ENCODE results near the gene EVA1A.

EVA1A gene

DNA sequence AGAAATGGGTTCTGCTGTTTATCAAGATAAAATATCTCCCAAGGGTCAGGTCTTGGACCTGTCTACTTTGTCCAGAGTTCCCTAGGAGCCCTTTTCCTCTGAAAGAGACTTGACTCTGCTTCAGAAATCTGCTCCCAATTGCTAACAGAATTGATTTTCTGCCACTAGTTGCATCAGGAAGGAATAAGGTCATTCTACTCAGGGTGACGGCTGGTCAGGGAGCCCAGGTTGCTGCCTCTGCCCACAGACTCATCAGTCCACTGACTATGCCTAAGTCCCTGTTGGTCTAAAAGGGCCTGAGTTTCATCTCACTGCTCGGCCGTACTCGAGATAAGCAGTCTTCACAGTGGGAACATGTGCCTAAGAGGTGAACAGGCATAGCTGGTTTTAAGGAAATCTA lies 61.2 kb downstream of the EVA1A start:
- peaks cover 11% of the 10 kb centered on the region; the same call in 1 of the 2 replicates for H3K4me1 ChIP-seq (ENCODE audit: insufficient read depth, low read length)
- 0 out of 2 replicates have a peak overlapping the region, but pooled peaks have one; percentile 11 for H3K27ac ChIP-seq (ENCODE audit: low read length)

DNA sequence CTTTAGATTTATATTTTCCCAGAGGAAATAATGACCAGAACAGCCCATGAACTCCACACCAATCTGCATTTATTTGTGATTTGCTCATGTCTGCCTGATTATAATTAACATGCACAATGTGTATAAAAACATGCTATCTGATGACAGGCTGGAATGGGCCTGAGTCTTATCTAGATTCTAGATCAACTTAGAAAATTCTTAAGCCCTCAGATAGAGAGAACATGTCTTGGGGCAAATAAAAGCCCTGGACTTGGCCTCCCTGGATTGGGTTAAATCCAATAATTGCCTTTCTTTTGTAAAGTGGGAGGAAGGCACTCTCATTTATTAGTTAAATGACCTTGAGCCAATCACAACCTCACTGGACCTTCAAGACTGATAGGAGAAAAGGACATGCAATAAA lies 61.8 kb downstream of the EVA1A start:
- Histone ChIP-seq H3K9me3 (ENCODE audit: insufficient read depth, low read length, severe bottlenecking) (no peaks in the 10 kb centered on the region), H3K4me2 (ENCODE audit: insufficient read depth, low read length) (no peak overlapping the region), H3K9ac (ENCODE audit: low read depth, low read length) (no peak overlapping the region), H3K36me3 (ENCODE audit: insufficient read depth, low read length) (peaks cover 42% of the 10 kb centered on the region), H3K4me3 (ENCODE audit: low read depth in 1 of 2, low read length in 2 of 2) (no peak overlapping the region), H3K79me2 (ENCODE audit: insufficient read depth, low read length) (peaks cover 71% of the 10 kb centered on the region), H3K27ac (ENCODE audit: low read length) (no peak overlapping the region), H3K27me3 (ENCODE audit: insufficient read depth, low read length, poor library complexity) (no peaks in the 10 kb centered on the region), H3K4me1 (ENCODE audit: insufficient read depth, low read length) (peaks cover 11% of the 10 kb centered on the region; the same call in 1 of the 2 replicates), H4K20me1 (ENCODE audit: insufficient read depth, low read length) (no peaks in the 10 kb centered on the region), H2AFZ (ENCODE audit: low read depth, low read length) (no peak overlapping the region)
- no peak for TF ChIP-seq EZH2 (IDR thresholded peaks at IDR 0.05; ENCODE audit: borderline replicate concordance, low read depth, low read length, severe bottlenecking)
- TF ChIP-seq, protein P1, sequence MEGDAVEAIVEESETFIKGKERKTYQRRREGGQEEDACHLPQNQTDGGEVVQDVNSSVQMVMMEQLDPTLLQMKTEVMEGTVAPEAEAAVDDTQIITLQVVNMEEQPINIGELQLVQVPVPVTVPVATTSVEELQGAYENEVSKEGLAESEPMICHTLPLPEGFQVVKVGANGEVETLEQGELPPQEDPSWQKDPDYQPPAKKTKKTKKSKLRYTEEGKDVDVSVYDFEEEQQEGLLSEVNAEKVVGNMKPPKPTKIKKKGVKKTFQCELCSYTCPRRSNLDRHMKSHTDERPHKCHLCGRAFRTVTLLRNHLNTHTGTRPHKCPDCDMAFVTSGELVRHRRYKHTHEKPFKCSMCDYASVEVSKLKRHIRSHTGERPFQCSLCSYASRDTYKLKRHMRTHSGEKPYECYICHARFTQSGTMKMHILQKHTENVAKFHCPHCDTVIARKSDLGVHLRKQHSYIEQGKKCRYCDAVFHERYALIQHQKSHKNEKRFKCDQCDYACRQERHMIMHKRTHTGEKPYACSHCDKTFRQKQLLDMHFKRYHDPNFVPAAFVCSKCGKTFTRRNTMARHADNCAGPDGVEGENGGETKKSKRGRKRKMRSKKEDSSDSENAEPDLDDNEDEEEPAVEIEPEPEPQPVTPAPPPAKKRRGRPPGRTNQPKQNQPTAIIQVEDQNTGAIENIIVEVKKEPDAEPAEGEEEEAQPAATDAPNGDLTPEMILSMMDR (IDR thresholded peaks at IDR 0.05; ENCODE audit: borderline replicate concordance, extremely low read depth, low read length, poor library complexity, severe bottlenecking), result no peak
- DNase-seq (no peak), ATAC-seq (ENCODE audit: insufficient read depth, low read depth) (no peak)

More for the DNA sequence above, 61.2 kb downstream of the EVA1A start:
- no peak overlapping the region for H2AFZ ChIP-seq (ENCODE audit: low read depth, low read length)
- DNase-seq, result no peak
- H3K9me3 ChIP-seq (ENCODE audit: insufficient read depth, low read length, severe bottlenecking), result no peaks in the 10 kb centered on the region
- no peaks in the 10 kb centered on the region for H4K20me1 ChIP-seq (ENCODE audit: insufficient read depth, low read length)
- H3K27me3 ChIP-seq (ENCODE audit: insufficient read depth, low read length, poor library complexity), result no peaks in the 10 kb centered on the region
- TF ChIP-seq, protein P1 (IDR thresholded peaks at IDR 0.05; ENCODE audit: borderline replicate concordance, extremely low read depth, low read length, poor library complexity, severe bottlenecking), result no peak
- no peak for TF ChIP-seq EZH2 (IDR thresholded peaks at IDR 0.05; ENCODE audit: borderline replicate concordance, low read depth, low read length, severe bottlenecking)
- H3K4me2 ChIP-seq (ENCODE audit: insufficient read depth, low read length), result no peak overlapping the region
- H3K4me3 ChIP-seq (ENCODE audit: low read depth in 1 of 2, low read length in 2 of 2), result no peak overlapping the region
- peaks cover 39% of the 10 kb centered on the region for H3K36me3 ChIP-seq (ENCODE audit: insufficient read depth, low read length)
- H3K9ac ChIP-seq (ENCODE audit: low read depth, low read length), result no peak overlapping the region
- peaks cover 65% of the 10 kb centered on the region for H3K79me2 ChIP-seq (ENCODE audit: insufficient read depth, low read length)
- no peak for ATAC-seq (ENCODE audit: insufficient read depth, low read depth)

DNA sequence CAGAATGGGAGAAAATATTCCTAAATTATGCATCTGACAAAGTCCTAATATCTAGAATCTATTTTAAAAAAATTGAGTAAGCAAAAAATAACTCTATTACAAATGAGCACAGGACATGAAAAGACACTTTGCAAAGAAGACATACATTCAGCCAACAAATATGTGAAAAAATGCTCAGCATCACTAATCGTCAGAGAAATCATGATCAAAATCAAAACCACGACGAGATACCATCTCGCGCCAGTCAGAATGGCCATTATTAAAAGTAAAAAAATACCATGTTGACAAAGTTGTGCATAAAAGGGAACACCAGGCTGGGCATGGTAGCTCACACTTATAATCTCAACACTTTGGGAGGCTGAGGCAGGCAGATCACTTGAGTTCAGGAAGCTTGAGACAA lies 63.5 kb downstream of the EVA1A start:
- Histone ChIP-seq H3K27me3 (ENCODE audit: insufficient read depth, low read length, poor library complexity) (no peaks in the 10 kb centered on the region), H3K4me3 (ENCODE audit: low read depth in 1 of 2, low read length in 2 of 2) (no peak overlapping the region), H3K9ac (ENCODE audit: low read depth, low read length) (no peak overlapping the region), H3K4me1 (ENCODE audit: insufficient read depth, low read length) (peaks cover 11% of the 10 kb centered on the region; the same call in 1 of the 2 replicates), H2AFZ (ENCODE audit: low read depth, low read length) (no peak overlapping the region), H3K9me3 (ENCODE audit: insufficient read depth, low read length, severe bottlenecking) (no peaks in the 10 kb centered on the region), H3K4me2 (ENCODE audit: insufficient read depth, low read length) (no peak overlapping the region), H3K79me2 (ENCODE audit: insufficient read depth, low read length) (peaks cover 67% of the 10 kb centered on the region), H4K20me1 (ENCODE audit: insufficient read depth, low read length) (no peaks in the 10 kb centered on the region), H3K36me3 (ENCODE audit: insufficient read depth, low read length) (peaks cover 42% of the 10 kb centered on the region), H3K27ac (ENCODE audit: low read length) (0 out of 2 replicates have a peak overlapping the region, but pooled peaks have one; percentile 33)
- no peak for DNase-seq
- no peak for TF ChIP-seq EZH2 (IDR thresholded peaks at IDR 0.05; ENCODE audit: borderline replicate concordance, low read depth, low read length, severe bottlenecking)
- TF ChIP-seq, protein P1 (IDR thresholded peaks at IDR 0.05; ENCODE audit: borderline replicate concordance, extremely low read depth, low read length, poor library complexity, severe bottlenecking), result no peak
- ATAC-seq (ENCODE audit: insufficient read depth, low read depth), result no peak
